ENCODE measurements around the gene GRAMD1B. TPM values are rescaled to one million over a fixed set of nuclear protein-coding genes. Genes with fewer than 3 reads are reported as not detected.
A peak's percentile ranks its signal among the peaks of the same experiment; 100 is the strongest.

Gene GRAMD1B
- total RNA-seq, 4 donors from 2014 or later: 27.5 to 37.2 (median 30.6) TPM

DNA sequence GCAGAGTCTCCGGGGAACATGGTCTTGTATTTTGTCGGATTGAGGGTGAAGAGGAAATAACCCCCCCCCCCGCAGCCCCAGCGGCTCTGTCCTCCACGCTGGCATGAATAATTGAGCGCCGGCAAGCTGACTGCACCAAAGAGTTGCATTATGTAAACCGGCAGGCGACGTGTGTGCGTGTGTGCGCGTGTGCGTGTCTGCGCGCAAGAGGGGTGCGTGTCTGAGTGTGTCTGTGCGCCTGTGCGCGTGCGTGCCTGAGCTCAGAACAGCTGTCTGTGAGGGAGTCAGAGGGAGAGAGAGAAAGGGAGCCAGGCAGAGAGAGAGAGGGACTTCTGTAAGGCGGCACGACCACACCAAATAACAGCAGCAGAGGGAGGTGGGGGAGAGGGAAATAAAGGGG is 129.9 kb downstream of the GRAMD1B start:
- Histone ChIP-seq H3K27ac (peak overlapping the region in 2 of 4 donors; percentile 43 to 65), H3K36me3 (no peaks in the 10 kb centered on the region), H3K4me1 (peaks cover 0 to 26% (median 12%) of the 10 kb centered on the region in 4 donors), H3K4me3 (peak overlapping the region; percentile 15 to 48 (median 36)), H3K9me3 (no peaks in the 10 kb centered on the region), H3K27me3 (no peaks in the 10 kb centered on the region)
- WGBS, 2 donors: 4 to 6% methylated on average over 22 to 23 of the region's 23 CpGs
- TF ChIP-seq, protein P1, sequence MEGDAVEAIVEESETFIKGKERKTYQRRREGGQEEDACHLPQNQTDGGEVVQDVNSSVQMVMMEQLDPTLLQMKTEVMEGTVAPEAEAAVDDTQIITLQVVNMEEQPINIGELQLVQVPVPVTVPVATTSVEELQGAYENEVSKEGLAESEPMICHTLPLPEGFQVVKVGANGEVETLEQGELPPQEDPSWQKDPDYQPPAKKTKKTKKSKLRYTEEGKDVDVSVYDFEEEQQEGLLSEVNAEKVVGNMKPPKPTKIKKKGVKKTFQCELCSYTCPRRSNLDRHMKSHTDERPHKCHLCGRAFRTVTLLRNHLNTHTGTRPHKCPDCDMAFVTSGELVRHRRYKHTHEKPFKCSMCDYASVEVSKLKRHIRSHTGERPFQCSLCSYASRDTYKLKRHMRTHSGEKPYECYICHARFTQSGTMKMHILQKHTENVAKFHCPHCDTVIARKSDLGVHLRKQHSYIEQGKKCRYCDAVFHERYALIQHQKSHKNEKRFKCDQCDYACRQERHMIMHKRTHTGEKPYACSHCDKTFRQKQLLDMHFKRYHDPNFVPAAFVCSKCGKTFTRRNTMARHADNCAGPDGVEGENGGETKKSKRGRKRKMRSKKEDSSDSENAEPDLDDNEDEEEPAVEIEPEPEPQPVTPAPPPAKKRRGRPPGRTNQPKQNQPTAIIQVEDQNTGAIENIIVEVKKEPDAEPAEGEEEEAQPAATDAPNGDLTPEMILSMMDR (IDR thresholded peaks at IDR 0.05): no peak
- no peak for TF ChIP-seq EP300 (IDR thresholded peaks at IDR 0.05)
- no peak for TF ChIP-seq POLR2A (IDR thresholded peaks at IDR 0.05)
- peak in 1 of 2 donors; percentile 16 for DNase-seq (ENCODE audit: low spot score in 2 of 2)

DNA sequence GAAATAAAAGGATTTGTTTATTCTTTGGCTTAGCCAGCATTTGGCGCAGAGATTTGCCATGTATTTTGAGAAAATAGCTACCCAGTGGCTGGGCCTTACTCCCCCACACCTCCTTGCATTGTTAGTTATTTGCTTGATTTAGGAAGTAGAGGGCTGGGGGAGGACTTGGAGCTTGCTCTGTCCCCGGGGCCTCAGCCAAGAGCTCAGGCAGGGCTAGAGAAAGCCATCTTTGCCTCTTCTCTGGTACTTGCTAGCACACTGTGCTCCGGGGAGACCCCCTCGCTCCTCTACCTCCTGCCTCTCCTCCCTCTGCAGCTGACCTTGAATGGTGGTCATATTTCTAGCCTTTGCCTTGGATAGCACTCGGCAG is 131.3 kb downstream of the GRAMD1B start:
- no peaks in the 10 kb centered on the region for H3K27me3 ChIP-seq
- TF ChIP-seq POLR2A (IDR thresholded peaks at IDR 0.05) (no peak), EP300 (IDR thresholded peaks at IDR 0.05) (no peak)
- TF ChIP-seq, protein P1 (IDR thresholded peaks at IDR 0.05): no peak
- H3K9me3 ChIP-seq: no peaks in the 10 kb centered on the region
- H3K4me3 ChIP-seq: no peak overlapping the region
- peak overlapping the region in 2 of 4 donors; percentile 50 to 65 for H3K27ac ChIP-seq
- 75 to 78% methylated on average over 5 of the region's 5 CpGs for WGBS, 2 donors
- no peak for DNase-seq (ENCODE audit: low spot score in 2 of 2)
- H3K4me1 ChIP-seq: peaks cover 0 to 26% (median 12%) of the 10 kb centered on the region in 4 donors
- H3K36me3 ChIP-seq: no peaks in the 10 kb centered on the region

DNA sequence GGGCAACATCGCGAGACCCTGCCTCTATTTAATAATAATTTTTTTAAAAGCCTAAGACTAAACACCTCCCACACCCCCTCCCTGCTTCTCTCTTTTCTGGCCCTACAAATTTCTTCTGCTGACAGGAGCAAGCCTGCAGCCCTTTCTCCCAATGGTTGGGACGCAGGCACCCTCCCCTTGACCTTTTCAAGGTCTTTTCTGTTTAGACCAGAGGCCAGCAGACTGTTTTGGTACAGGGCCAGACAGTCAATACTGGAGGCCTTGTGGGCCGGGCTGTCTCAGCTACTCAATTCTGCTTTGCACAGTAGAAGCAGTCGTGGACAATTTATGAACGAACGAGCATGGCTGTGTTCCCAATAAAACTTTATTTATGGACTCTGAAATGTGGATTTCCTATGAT is 132.1 kb downstream of the GRAMD1B start:
- WGBS, 2 donors: 55 to 58% methylated on average over 7 of the region's 7 CpGs
- TF ChIP-seq POLR2A (IDR thresholded peaks at IDR 0.05) (no peak), EP300 (IDR thresholded peaks at IDR 0.05) (no peak)
- TF ChIP-seq, protein P1 (IDR thresholded peaks at IDR 0.05): no peak

DNA sequence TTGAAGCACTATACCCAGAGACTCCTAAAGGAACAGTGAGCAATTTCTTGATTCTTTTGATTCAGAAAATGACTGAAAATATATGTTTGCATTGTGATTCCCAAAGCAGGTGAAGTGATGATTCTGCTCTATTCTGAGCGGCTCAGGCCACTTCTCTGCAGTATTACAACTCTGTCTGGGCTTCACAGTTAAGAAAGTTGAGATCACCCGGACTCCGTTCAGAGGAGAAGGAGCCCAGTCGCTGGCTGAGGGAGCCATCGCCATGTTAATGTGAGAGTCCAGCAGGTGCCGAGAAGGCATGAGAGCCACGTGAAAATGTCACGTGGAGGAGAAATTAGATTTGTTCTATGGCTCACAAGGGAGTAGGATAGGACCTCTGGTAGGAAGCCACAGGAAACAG is 132.8 kb downstream of the GRAMD1B start:
- 81 to 82% methylated on average over 8 of the region's 8 CpGs for WGBS, 2 donors
- TF ChIP-seq EP300 (IDR thresholded peaks at IDR 0.05) (no peak), POLR2A (IDR thresholded peaks at IDR 0.05) (no peak)
- TF ChIP-seq, protein P1 (IDR thresholded peaks at IDR 0.05): no peak
- Histone ChIP-seq H3K9me3 (no peaks in the 10 kb centered on the region), H3K4me3 (no peak overlapping the region), H3K36me3 (no peaks in the 10 kb centered on the region), H3K27ac (no peak overlapping the region), H3K27me3 (no peaks in the 10 kb centered on the region), H3K4me1 (peaks cover 0 to 26% (median 12%) of the 10 kb centered on the region in 4 donors)
- no peak for DNase-seq (ENCODE audit: low spot score in 2 of 2)

More for the DNA sequence above, 132.1 kb downstream of the GRAMD1B start:
- Histone ChIP-seq H3K36me3 (no peaks in the 10 kb centered on the region), H3K27me3 (no peaks in the 10 kb centered on the region), H3K4me1 (peaks cover 0 to 26% (median 12%) of the 10 kb centered on the region in 4 donors), H3K27ac (no peak overlapping the region), H3K9me3 (no peaks in the 10 kb centered on the region), H3K4me3 (no peak overlapping the region)
- DNase-seq (ENCODE audit: low spot score in 2 of 2): no peak

DNA sequence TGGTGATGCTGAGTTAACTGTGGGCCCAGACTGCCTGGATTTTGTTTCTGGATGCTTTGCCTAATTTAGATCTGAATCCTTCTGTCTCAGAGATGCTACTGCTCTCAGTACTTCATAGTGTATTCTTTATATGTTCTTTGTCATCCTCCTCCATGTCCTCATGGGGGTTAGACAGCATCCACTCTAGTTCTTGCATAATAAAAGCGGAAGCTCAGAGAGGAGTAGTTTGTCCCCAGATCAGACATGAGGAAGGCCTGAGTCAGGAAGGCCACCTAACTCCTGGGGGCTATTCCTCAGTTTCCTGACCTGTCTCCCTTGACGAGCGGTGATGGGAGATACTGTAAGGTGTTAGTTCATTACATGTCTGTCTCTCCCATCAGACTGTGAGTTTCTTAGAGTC is 134.2 kb downstream of the GRAMD1B start:
- Histone ChIP-seq H3K27ac (no peak overlapping the region), H3K4me1 (peaks cover 0 to 24% (median 12%) of the 10 kb centered on the region in 4 donors), H3K27me3 (no peaks in the 10 kb centered on the region), H3K36me3 (no peaks in the 10 kb centered on the region), H3K4me3 (no peak overlapping the region), H3K9me3 (no peaks in the 10 kb centered on the region)
- no peak for TF ChIP-seq EP300 (IDR thresholded peaks at IDR 0.05)
- TF ChIP-seq, protein P1 (IDR thresholded peaks at IDR 0.05): no peak
- TF ChIP-seq POLR2A (IDR thresholded peaks at IDR 0.05): no peak
- DNase-seq (ENCODE audit: low spot score in 2 of 2): no peak
- 99 to 100% methylated on average over 3 of the region's 3 CpGs for WGBS, 2 donors

Measured in tibial nerve (tissue), 4 donors.